ENCODE measurements around the gene HRH1.

Gene HRH1

GRCh38 chr3:11221818-11222415 lies 67.6 kb downstream of the HRH1 start:
- TF ChIP-seq ZFX (IDR thresholded peaks at IDR 0.05; ENCODE audit: borderline replicate concordance) (no peak), CTCF (IDR thresholded peaks at IDR 0.05) (no peak)
- no peak overlapping the region for H3K27ac ChIP-seq

- TF ChIP-seq CTCF (IDR thresholded peaks at IDR 0.05) (no peak), ZFX (IDR thresholded peaks at IDR 0.05; ENCODE audit: borderline replicate concordance) (no peak)
- H3K27ac ChIP-seq: no peak overlapping the region
Measured at GRCh38 chr3:11224010-11224409, 69.7 kb downstream of the HRH1 start.

- TF ChIP-seq CTCF (IDR thresholded peaks at IDR 0.05): no peak
- no peak for TF ChIP-seq ZFX (IDR thresholded peaks at IDR 0.05; ENCODE audit: borderline replicate concordance)
- no peak overlapping the region for H3K27ac ChIP-seq
Measured at GRCh38 chr3:11224870-11225229, 70.6 kb downstream of the HRH1 start.

GRCh38 chr3:11226042-11226370 lies 71.7 kb downstream of the HRH1 start:
- H3K27ac ChIP-seq: no peak overlapping the region
- TF ChIP-seq ZFX (IDR thresholded peaks at IDR 0.05; ENCODE audit: borderline replicate concordance): no peak
- no peak for TF ChIP-seq CTCF (IDR thresholded peaks at IDR 0.05)

GRCh38 chr3:11228041-11228440 lies 73.7 kb downstream of the HRH1 start:
- no peak overlapping the region for H3K27ac ChIP-seq
- TF ChIP-seq ZFX (IDR thresholded peaks at IDR 0.05; ENCODE audit: borderline replicate concordance) (no peak), CTCF (IDR thresholded peaks at IDR 0.05) (no peak)

GRCh38 chr3:11230125-11230524 lies 75.8 kb downstream of the HRH1 start:
- no peak overlapping the region for H3K27ac ChIP-seq
- TF ChIP-seq CTCF (IDR thresholded peaks at IDR 0.05) (no peak), ZFX (IDR thresholded peaks at IDR 0.05; ENCODE audit: borderline replicate concordance) (no peak)

- H3K27ac ChIP-seq: no peak overlapping the region
- TF ChIP-seq CTCF (IDR thresholded peaks at IDR 0.05) (no peak), ZFX (IDR thresholded peaks at IDR 0.05; ENCODE audit: borderline replicate concordance) (no peak)
Measured at GRCh38 chr3:11230832-11231231, 76.5 kb downstream of the HRH1 start.
